Adrenal gland (tissue), 12 donors: ENCODE measurements around the gene MYO1B. TPM values are rescaled to one million over a fixed set of nuclear protein-coding genes. Genes with fewer than 3 reads are reported as not detected.

Source experiments
- DNase-seq, 7 donors: peaks; one replicate each; pipeline ENCODE4 v3.0.0-alpha.2; 2019 to 2020
- H3K27ac ChIP-seq, 5 donors: fragments of 200-600 bp; sonication (generic) in 4 of 5; 1 replicate in 3 of 5; 2 replicates in 2 of 5; pipeline versions ENCODE4 v1.5.1 to v1.8.0; 2016 to 2020; ENCODE audit warnings: mild to moderate bottlenecking in 1 of 5
- H3K27me3 ChIP-seq: fragments of 200-600 bp; 2 replicates; pipeline ENCODE4 v1.8.0; 2021
- H3K36me3 ChIP-seq, 2 donors: fragments of 200-600 bp; replicated peaks in 1 of 2; 1 replicate in 1 of 2; 2 replicates in 1 of 2; pipeline versions ENCODE4 v1.5.1 to v1.8.0; 2018 to 2022
- H3K4me1 ChIP-seq, 2 donors: fragments of 200-600 bp; replicated peaks in 1 of 2; 1 replicate in 1 of 2; 2 replicates in 1 of 2; pipeline versions ENCODE4 v1.5.1 to v1.8.0; 2018 to 2021
- H3K4me3 ChIP-seq, 4 donors: fragments of 200-600 bp; sonication (generic) in 3 of 4; one replicate each; pipeline ENCODE4 v1.5.1; 2016 to 2018
- H3K9me3 ChIP-seq, 3 donors: fragments of 200-600 bp; sonication (generic) in 1 of 3; replicated peaks in 1 of 3; 1 replicate in 2 of 3; 2 replicates in 1 of 3; pipeline versions ENCODE4 v1.5.1 to v1.8.0; 2016 to 2021
- CTCF ChIP-seq, 6 experiments: fragments of 450-650 bp in 4 of 6; fragments of 200-600 bp in 2 of 6; sonication (generic) in 1 of 6; IDR thresholded peaks; 1 replicate in 5 of 6; 2 replicates in 1 of 6; pipeline versions ENCODE4 v1.5.1 to v1.8.0; 2016 to 2021; ENCODE audit warnings: antibody characterized with exemption in 6 of 6, mild to moderate bottlenecking in 2 of 6, moderate library complexity in 1 of 6
- POLR2A ChIP-seq, 2 donors: fragments of 450-650 bp; IDR thresholded peaks; one replicate each; pipeline ENCODE4 v1.6.1; 2017; ENCODE audit warnings: antibody characterized with exemption in 2 of 2, mild to moderate bottlenecking in 2 of 2, moderate library complexity in 1 of 2
- WGBS, 4 donors: extraction: QIAGEN DNeasy Blood & Tissue Kit in 2 of 4; methylation state at CpG; one replicate each; pipeline versions ENCODE4 v1.1.5 to v1.1.7; 2013 to 2017; 5-methylcytosine and 5-hydroxymethylcytosine counted together
- intact Hi-C, 2 donors: fragments of 100-400 bp; cut with DNase I; formaldehyde crosslinking; loops; one replicate each; pipeline versions ENCODE4 v1.14.1 to v1.15.0; 2022 to 2023
- polyA plus RNA-seq, 3 donors: library from polyadenylated mRNA; stranded (reverse); fragments of 200-250 nt in 2 of 3; fragments of 350-450 nt in 1 of 3; fragmentation: Illumina TruSeq in 1 of 3; extraction: RNeasy Lipid Tissue Mini Kit (QIAGEN cat#74804) in 1 of 3; gene quantifications; one replicate each; pipeline ENCODE4 v1.2.3, GENCODE V29; 2013 to 2014
- total RNA-seq, 9 donors: library from RNA; depleted of rRNA in 4 of 9; stranded (reverse); fragments of >200 nt in 4 of 9; fragments of 120-200 nt in 1 of 9; fragmentation: NEBNext Ultra II Directional in 1 of 9; extraction: Animal tissue kit (Norgen Biotek cat#: 25700) in 1 of 9; gene quantifications; one replicate each; pipeline versions ENCODE4 v1.1.0 to v1.2.4, GENCODE V29; 2013 to 2023
- donor health status: healthy with polysubstance abuse.
- donor health status: Bipolar disorder and iron deficiency.
- donor health status: DM: yes; HTN: yes; CAD: no.
- donor health status: DM: no; HTN: no; CAD: no.
- donor health status: DM: no; HTN: no; CAD: no.
- donor health status: DM: yes; HTN: yes; CAD: no.

The MYO1B gene
- total and polyA plus RNA-seq, 12 donors, result 6.9 to 24.0 (median 14.0) TPM

DNA sequence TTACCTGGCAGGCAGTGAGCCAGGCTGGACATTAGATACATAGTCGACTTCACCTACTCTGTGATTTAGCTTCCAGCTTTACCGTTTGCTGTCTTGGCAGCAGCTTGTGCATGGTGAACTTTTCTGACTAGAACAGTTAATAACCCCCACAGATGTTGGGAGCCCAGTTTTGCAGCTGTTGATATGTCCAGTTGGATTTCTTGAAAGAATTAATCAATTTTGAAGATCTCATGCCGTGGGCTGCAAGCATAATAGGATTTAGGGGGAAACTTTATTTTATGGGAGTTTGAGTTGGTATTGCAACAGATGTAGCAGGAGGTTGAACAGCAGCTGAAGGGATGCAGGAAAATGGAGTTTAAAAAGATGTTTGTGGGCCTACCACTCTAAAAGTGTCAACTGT, 13.8 kb downstream of the MYO1B start:
- no peaks in the 10 kb centered on the region for H3K27me3 ChIP-seq
- H3K9me3 ChIP-seq, result no peaks in the 10 kb centered on the region
- 52 to 73% (median 64%) methylated on average over 3 of the region's 3 CpGs for WGBS, 4 donors
- peaks cover 0 to 12% of the 10 kb centered on the region in 2 donors for H3K4me1 ChIP-seq
- intact Hi-C loops, result no loop called here
- TF ChIP-seq POLR2A (IDR thresholded peaks at IDR 0.05) (no peak), CTCF (IDR thresholded peaks at IDR 0.05) (no peak)
- H3K36me3 ChIP-seq, result no peaks in the 10 kb centered on the region
- no peak for DNase-seq
- no peak overlapping the region for H3K27ac ChIP-seq
- no peak overlapping the region for H3K4me3 ChIP-seq

DNA sequence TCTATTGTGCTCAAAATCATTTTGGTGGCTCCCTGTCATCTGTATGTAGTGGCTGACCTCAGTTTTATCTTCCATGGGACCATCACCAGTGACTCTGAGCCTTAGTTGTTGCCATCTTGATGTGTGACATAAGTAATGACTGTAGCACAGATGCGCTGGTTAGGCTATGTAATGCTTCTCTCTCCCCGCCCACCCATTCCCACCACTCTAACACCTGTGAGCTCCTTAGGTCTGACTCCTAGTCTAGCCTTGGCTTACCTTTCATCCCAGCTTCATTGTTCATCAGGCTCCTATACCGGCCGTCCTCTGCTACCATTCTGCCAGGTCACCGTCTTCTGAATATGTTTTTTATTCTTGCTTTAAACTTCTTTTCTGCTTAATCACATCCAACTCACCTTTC, 17.2 kb downstream of the MYO1B start:
- no peak overlapping the region for H3K4me3 ChIP-seq
- no peak for TF ChIP-seq CTCF (IDR thresholded peaks at IDR 0.05)
- no peak for TF ChIP-seq POLR2A (IDR thresholded peaks at IDR 0.05)
- 77 to 95% (median 88%) methylated on average over 5 of the region's 5 CpGs for WGBS, 4 donors
- H3K9me3 ChIP-seq, result no peaks in the 10 kb centered on the region
- no peaks in the 10 kb centered on the region for H3K36me3 ChIP-seq
- intact Hi-C loops, result no loop called here
- H3K27me3 ChIP-seq, result no peaks in the 10 kb centered on the region
- peaks cover 0 to 16% of the 10 kb centered on the region in 2 donors for H3K4me1 ChIP-seq
- no peak for DNase-seq
- no peak overlapping the region for H3K27ac ChIP-seq

- peak overlapping the region in 1 of 5 donors; percentile 17 for H3K27ac ChIP-seq
- no peak for DNase-seq
- no peak for TF ChIP-seq POLR2A (IDR thresholded peaks at IDR 0.05)
- TF ChIP-seq CTCF (IDR thresholded peaks at IDR 0.05), result no peak
- no peaks in the 10 kb centered on the region for H3K27me3 ChIP-seq
- intact Hi-C loops, result no loop called here
- H3K9me3 ChIP-seq, result no peaks in the 10 kb centered on the region
- H3K36me3 ChIP-seq, result no peaks in the 10 kb centered on the region
- peaks cover 0 to 16% of the 10 kb centered on the region in 2 donors for H3K4me1 ChIP-seq
- no peak overlapping the region for H3K4me3 ChIP-seq
- 25 to 34% (median 29%) methylated on average over 2 of the region's 2 CpGs for WGBS, 4 donors
These were observed 17.8 kb downstream of the MYO1B start for GRCh38 chr2:191263050-191263449.

DNA sequence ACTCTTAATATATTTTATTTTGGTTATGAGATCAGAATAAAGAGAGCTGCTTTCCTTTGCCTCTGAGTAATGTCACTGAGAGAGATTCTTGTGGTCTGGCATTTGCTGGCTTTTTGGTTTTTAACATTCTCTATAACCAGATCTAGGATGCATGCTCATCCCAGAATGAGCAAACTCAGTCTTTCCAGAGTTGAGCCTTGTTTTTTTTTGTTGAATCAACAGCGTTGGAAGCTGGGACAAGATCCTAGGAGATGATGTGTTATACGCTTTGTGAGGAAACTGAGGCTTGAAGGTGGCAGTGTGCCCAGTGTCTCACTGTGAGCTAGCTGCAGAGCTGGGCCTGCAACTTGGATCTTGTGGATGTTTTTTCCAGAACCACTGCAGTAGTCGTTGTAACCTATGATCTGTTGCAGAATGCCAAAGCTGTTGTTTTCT, 19.5 kb downstream of the MYO1B start:
- TF ChIP-seq CTCF (IDR thresholded peaks at IDR 0.05) (no peak), POLR2A (IDR thresholded peaks at IDR 0.05) (no peak)
- Histone ChIP-seq H3K36me3 (no peaks in the 10 kb centered on the region), H3K4me1 (peaks cover 0 to 16% of the 10 kb centered on the region in 2 donors), H3K27me3 (no peaks in the 10 kb centered on the region), H3K27ac (peak overlapping the region in 1 of 5 donors; percentile 31), H3K4me3 (no peak overlapping the region), H3K9me3 (no peaks in the 10 kb centered on the region)
- WGBS, 4 donors, result 58 to 70% (median 60%) methylated on average over 3 of the region's 3 CpGs
- no peak for DNase-seq
- intact Hi-C loops, result no loop called here
